GM21515 (cell line): ENCODE data around the gene STK10.
A peak's percentile ranks its signal among the peaks of the same experiment; 100 is the strongest.

Experiments
- ATAC-seq: cut with Tn5 transposase; IDR thresholded peaks from one replicate; pipeline ENCODE4 v1.9.1; 2021; ENCODE audit not compliant: unreplicated experiment

Gene STK10

DNA sequence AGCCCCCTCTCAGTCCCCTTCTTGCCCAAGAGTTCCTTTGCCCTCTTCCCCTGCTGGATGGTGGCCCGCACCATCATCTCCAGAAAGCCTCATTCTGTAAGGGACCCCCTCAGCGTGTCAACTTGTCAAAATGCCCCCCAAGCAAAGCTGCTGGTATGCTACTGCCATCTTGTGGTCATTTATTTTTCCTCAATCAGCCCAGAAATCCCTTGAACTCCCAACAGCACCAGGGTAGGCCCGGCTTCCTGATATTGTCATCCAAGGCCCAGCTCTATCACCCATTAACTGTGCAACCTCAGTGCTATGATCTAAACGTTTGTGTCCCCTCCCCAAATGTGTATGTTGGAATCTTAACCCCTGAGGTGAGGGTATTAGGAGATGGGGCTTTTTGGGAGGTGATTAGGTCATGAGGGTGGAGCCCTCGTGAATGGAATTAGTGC, 128.3 kb downstream of the STK10 start:
- ATAC-seq = no peak

GRCh38 chr5:172058088-172058487, 129.9 kb downstream of the STK10 start:
- ATAC-seq = no peak

- no peak for ATAC-seq
Observed at GRCh38 chr5:172055996-172056395, 132.0 kb downstream of the STK10 start.

GRCh38 chr5:172055421-172055820, 132.6 kb downstream of the STK10 start:
- ATAC-seq = no peak

DNA sequence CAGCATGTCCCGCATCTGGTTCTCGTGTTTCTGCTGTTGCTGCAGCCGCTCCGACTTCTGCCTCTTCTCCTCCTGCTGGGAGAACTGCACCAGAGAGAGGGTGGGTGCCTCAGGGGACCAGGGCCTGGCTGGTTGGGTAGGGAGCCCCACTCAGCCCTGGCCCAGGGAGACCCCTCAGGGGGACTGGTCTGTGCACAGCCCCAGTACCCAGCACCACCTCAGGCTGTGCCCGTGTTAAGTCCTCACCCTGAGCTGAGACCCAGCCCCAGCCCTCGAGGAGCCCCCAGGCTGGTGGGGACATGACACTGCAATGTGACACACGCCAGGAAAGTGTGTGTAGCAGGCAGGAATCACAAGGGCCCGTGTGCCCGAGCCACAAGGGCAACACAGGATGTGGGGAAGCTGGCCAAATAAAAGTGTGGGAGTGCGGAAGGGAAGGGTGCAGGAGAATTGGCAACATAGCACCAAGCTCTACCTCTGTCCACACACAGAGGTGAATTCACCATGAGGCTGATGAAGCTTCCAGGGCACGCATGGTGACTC, 133.3 kb downstream of the STK10 start:
- no peak for ATAC-seq

DNA sequence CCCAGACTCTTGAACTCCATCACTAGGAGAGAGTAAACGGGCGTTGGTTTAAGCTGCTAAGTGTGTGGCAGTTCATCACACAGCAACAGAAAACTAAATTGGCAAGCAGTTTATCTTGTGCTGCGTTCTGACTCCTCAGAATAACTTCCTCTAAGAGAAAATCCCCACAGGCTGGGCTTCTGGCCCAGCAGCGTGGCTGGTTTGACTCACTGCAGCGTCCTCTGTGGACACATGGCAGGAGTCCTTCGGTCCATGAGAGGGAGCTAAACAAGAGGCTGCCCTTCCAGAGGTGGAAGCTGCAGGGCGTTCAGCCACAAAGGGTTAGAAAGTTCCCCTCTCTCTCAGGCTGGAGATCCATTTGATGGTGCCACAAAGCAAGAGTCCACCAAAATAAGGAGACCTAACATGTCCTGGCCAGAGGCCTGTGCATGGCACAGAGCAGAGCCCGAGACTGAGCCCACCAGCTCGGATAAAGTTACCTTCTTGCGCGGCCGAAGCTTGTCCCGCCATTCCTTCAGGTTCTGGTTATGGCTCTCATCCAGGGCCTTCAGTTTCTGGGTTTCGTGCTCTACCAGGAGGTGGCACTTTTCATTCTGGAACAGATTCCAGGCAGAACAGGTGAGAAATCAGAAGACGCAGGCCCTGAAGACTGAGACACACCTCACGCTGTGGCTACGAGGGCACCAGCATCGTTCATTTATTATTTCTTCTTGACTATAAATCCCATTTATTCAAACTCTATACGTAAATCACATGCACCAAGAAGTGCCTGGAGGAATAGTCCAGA, 135.4 kb downstream of the STK10 start:
- no peak for ATAC-seq

- ATAC-seq = no peak
Observed at GRCh38 chr5:172051643-172052339, 136.2 kb downstream of the STK10 start.

DNA sequence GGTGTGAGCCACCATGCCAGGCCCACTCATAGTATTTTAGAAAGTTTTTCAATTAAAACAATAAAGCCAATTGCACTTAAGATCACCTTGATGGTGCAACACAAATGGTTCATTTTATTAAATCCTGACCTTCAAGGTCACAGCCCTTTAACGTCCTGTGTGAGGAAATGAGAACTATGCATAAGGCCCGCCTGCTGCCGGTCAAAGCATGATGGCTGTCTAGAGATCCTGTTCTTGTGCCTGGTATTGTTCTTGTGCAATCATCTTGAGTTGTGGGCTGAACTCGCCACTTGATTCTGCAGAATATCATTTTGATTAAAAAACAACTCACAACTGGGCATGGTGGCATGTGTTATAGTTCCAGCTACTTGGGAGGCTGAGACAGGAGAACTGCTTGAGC, 137.9 kb downstream of the STK10 start:
- ATAC-seq = no peak

DNA sequence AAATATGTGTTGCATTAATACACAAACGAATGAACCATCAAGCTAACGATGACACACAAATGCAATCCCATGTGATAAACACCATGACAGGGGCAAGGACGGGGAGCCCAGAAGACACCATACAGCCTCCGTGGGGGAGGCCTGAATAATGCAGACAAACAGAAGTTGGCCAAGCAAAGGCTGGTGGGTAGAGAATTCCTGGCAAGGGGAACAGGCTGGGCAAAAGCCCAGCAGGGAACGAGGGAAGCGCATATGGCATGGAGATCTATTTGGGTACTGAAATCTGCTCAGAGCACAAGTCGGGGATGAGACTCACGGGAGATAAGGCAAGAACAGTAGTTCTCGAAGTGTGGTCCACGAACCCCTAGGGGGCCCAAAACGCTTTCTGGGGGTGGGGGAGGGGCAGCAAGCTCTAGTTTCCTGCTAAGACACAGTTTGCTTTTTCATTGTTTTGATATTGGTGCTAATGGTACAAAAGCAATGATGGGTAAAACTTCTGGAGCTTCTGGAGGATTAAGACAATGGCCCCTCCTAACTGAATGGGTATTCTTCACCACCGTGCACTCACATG, 138.7 kb downstream of the STK10 start:
- ATAC-seq = no peak

DNA sequence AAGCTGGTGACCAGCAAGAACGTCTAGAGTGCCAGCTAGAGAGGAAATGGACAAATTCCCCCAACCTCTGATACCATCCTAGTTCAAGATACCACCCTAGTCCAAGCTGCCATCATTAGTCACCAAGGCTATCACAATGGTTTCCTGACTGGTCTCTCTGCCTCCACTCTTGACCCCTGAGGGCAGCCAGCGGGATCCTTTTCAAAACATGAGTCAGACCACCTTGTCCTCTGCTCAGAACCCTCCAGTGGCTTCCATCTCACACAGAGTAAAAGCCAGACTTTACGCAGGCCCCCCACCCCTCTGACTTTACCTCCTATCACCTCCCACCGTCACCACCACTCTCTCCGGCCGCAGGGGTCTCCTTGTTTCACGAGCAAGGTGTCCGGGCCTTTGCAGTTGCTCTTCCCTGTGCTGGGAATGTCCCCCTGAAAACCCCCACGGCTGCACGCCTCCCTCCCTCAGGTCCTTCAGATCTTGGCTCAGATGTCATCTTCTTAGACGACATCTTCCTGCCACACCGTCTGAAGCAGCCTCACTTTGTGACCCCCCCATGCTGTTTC, 139.4 kb downstream of the STK10 start:
- ATAC-seq = no peak

GRCh38 chr5:172048170-172048422, 139.9 kb downstream of the STK10 start:
- no peak for ATAC-seq

DNA sequence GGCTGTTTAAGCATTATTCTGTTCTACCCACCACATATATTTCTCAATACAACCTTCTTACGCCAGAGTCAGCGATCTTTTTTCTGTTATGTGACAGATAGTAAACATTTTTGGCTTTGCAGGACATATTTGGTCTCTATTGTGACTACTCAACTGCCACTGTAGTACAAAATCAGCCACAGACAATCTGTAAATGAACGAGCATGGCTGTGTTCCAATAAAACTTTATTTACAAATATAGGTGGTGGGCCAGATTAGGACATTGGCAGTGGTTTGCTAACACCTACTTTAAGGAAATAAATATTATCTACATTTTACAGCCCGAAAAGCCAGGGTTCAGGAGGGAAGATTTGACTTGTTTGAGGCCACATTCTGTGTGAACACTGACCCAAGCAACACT, 141.4 kb downstream of the STK10 start:
- ATAC-seq = no peak

DNA sequence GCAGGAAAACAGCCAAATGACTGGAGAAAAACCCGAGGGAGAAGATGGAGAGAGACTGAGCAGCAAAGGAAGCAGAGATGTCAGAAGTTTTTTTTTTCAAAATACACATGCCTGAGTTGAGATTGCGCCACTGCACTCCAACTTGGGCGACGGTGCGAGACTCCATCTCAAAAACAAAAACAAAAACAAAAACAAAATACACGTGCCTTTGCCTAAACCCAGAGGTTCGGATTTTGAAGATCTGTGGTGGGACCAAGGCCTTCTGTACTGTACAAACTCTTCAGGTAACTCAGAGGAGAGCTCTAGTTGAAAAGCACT, 142.8 kb downstream of the STK10 start:
- no peak for ATAC-seq

- no peak for ATAC-seq
Observed at GRCh38 chr5:172044631-172045314, 143.3 kb downstream of the STK10 start.

DNA sequence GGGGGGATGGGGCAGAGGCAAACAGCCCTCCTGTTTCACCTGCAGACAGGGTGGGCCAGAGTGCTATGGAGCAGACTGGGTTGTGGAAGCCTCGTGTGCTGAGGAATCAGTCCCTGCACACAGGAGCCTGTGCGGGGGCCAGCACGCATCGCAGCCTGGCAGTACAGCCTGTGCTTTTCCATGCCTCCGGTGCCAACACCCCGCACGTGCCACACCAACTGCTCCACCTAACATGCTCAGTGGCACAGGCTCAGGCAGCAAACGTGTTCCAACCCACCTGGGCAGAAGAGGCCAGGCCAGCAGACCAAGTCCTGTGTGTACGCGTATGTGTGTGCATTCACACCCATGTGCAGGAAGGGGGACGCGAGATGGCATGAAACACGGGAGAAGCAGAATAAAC, 144.2 kb downstream of the STK10 start:
- no peak for ATAC-seq

DNA sequence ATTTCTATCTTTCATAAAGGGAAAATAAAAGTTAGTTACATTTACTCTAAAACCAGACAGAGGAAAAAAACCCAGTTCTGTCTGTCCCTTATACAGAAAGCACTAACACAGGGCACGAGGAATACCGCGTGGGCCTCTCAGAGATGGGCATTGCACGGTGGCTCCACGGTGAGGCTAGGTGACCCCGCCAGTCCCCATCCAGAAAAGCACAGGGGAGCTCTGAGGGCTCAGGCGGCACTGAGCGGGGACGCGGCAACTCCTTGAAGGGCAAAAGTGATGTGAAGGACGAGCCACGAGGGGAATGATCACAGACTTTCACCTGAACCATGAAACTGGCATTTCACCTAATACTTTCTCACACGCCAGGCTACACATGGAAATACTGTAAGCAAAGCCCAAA, 145.8 kb downstream of the STK10 start:
- ATAC-seq = no peak

- no peak for ATAC-seq
Observed at GRCh38 chr5:172038167-172038566, 149.9 kb downstream of the STK10 start.

- peak; percentile 86 for ATAC-seq
Observed at GRCh38 chr5:172035049-172035448, 153.0 kb downstream of the STK10 start.

DNA sequence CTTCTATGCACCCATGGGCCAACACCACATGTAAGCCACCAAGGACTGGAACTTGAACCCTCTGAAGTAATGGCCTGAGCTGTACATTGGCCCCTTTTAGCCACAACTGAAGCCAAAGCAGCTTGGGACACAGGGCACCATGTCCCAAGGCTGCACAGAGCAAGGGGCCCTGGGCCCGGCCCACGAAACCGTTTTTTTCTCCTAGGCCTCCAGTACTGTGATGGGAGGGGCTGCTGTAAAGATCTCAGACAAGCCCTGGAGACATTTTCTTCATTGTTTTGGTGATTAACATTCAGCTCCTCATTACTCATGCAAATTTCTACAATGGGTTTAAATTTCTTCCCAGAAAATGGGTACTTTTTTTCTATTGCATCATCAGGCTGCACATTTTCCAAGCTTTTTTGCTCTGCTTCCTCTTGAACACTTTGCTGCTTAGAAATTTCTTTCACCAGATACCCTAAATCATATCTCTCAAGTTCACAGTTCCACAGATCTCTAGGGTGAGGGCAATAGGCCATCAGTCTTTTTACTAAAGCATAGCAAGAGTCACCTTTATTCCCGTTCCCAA, 156.0 kb downstream of the STK10 start:
- no peak for ATAC-seq

DNA sequence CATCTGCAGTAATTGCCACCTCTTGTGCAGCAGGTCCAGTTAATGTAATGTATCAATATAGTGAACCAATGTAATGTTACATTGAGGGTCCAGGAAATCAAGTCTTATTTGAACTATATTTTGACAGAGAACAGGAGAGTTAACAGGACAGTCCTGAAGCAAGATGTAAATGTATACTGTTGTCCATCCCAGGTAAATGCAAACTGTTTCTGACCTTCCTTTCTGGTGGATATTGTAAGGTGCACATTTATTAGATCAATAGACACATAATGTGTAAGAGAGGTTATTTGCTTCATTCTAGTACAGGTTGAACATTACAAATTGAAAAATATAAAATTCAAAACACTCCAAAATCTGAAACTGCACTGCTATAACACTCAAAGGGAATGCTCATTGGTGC, 158.1 kb downstream of the STK10 start:
- ATAC-seq = no peak

- no peak for ATAC-seq
Observed at GRCh38 chr5:172028167-172028566, 159.9 kb downstream of the STK10 start.
